Right lung (tissue), 5 donors: Measurements from ENCODE around the gene COL6A5. TPM values are rescaled to one million over a fixed set of nuclear protein-coding genes. Genes with fewer than 3 reads are reported as not detected.

Experiments used
- DNase-seq, 2 donors: peaks; one replicate each; pipeline ENCODE4 v3.0.0-alpha.2; 2013
- polyA plus RNA-seq, 5 donors: library from polyadenylated mRNA; unstranded; fragments of 120-200 nt; gene quantifications; one replicate each; pipeline versions ENCODE4 v1.2.1 to v1.2.3, GENCODE V29; 2013; ENCODE audit warnings: inconsistent platforms in 1 of 5, low replicate concordance in 1 of 5; ENCODE audit not compliant: insufficient read length in 5 of 5, insufficient read depth in 1 of 5

The COL6A5 gene
- polyA plus RNA-seq, 5 donors, result 1.6 to 4.5 (median 3.2) TPM

- no peak for DNase-seq
Measured at GRCh38 chr3:130515755-130516154, 170.3 kb downstream of the COL6A5 start.

- peak in 1 of 2 donors; percentile 43 for DNase-seq
Measured at GRCh38 chr3:130516645-130517512, 171.4 kb downstream of the COL6A5 start, which contains the start of gene COL6A6. TSS of gene COL6A6 (plus strand) at chr3:130517177. CDS start at chr3:130560365, 43,188 bp downstream.

- DNase-seq, result no peak
Measured at GRCh38 chr3:130517602-130518001, 172.1 kb downstream of the COL6A5 start.

- DNase-seq, result no peak
Measured at GRCh38 chr3:130519754-130520153, 174.3 kb downstream of the COL6A5 start.

GRCh38 chr3:130522399-130522798, 176.9 kb downstream of the COL6A5 start:
- DNase-seq, result no peak

GRCh38 chr3:130527426-130527825, 182.0 kb downstream of the COL6A5 start:
- DNase-seq, result peak in 1 of 2 donors; percentile 17

GRCh38 chr3:130528120-130528519, 182.6 kb downstream of the COL6A5 start:
- DNase-seq, result no peak

GRCh38 chr3:130529486-130530215, 184.2 kb downstream of the COL6A5 start:
- DNase-seq, result no peak

GRCh38 chr3:130533247-130533646, 187.8 kb downstream of the COL6A5 start:
- DNase-seq, result no peak

Other genes with a start within 250 kb of the COL6A5 start
- 10 to 100 TPM; 33.0 to 59.3 (median 54.3) TPM for gene COL6A6, start 171.5 kb downstream of the COL6A5 start, polyA plus RNA-seq